Heart left ventricle (tissue), 16 donors: ENCODE measurements around the gene PDCD11. TPM values are rescaled to one million over a fixed set of nuclear protein-coding genes. Genes with fewer than 3 reads are reported as not detected.

Source experiments
- ATAC-seq, 4 donors: fragments of 200-7000 bp; cut with Tn5 transposase; one replicate each; pipeline ENCODE4 v1.9.1; 2020 to 2022; ENCODE audit warnings: moderate library complexity in 4 of 4, mild to moderate bottlenecking in 3 of 4, moderate number of reproducible peaks in 1 of 4
- DNase-seq, 5 donors: peaks; one replicate each; pipeline ENCODE4 v3.0.0-alpha.2; 2020
- H3K27ac ChIP-seq, 12 donors: fragments of 200-600 bp; sonication (generic) in 4 of 12; one replicate each; pipeline versions ENCODE4 v1.5.0 to v1.8.0; 2016 to 2022; ENCODE audit warnings: mild to moderate bottlenecking in 2 of 12
- H3K27me3 ChIP-seq, 9 donors: fragments of 200-600 bp; sonication (generic) in 2 of 9; one replicate each; pipeline versions ENCODE4 v1.5.1 to v1.8.0; 2016 to 2022; ENCODE audit warnings: mild to moderate bottlenecking in 3 of 9
- H3K36me3 ChIP-seq, 9 donors: fragments of 200-600 bp; sonication (generic) in 2 of 9; one replicate each; pipeline versions ENCODE4 v1.5.0 to v1.8.0; 2018 to 2022; ENCODE audit warnings: mild to moderate bottlenecking in 2 of 9
- H3K4me1 ChIP-seq, 12 donors: fragments of 200-600 bp; sonication (generic) in 4 of 12; one replicate each; pipeline versions ENCODE4 v1.5.0 to v1.8.0; 2016 to 2022; ENCODE audit warnings: mild to moderate bottlenecking in 3 of 12
- H3K4me3 ChIP-seq, 12 donors: fragments of 200-600 bp; sonication (generic) in 4 of 12; one replicate each; pipeline versions ENCODE4 v1.5.0 to v1.8.0; 2017 to 2022; ENCODE audit warnings: mild to moderate bottlenecking in 9 of 12, moderate library complexity in 4 of 12
- H3K9me3 ChIP-seq, 12 donors: fragments of 200-600 bp; sonication (generic) in 4 of 12; one replicate each; pipeline versions ENCODE4 v1.5.0 to v1.8.0; 2016 to 2022; ENCODE audit warnings: mild to moderate bottlenecking in 1 of 12
- POLR2A ChIP-seq, 2 donors: fragments of 450-650 bp; IDR thresholded peaks; one replicate each; pipeline ENCODE4 v1.6.1; 2017; ENCODE audit warnings: antibody characterized with exemption in 2 of 2, mild to moderate bottlenecking in 2 of 2, moderate library complexity in 2 of 2
- WGBS, 4 donors: extraction: QIAGEN DNeasy Blood & Tissue Kit in 2 of 4; methylation state at CpG; one replicate each; pipeline versions ENCODE4 v1.1.5 to v1.1.7; 2013 to 2018; 5-methylcytosine and 5-hydroxymethylcytosine counted together
- intact Hi-C, 10 donors: fragments of 100-400 bp; cut with DNase I; formaldehyde crosslinking; loops; one replicate each; pipeline versions ENCODE4 v1.11.1 to v1.14.2; 2022
- polyA plus RNA-seq, 2 donors: library from polyadenylated mRNA; stranded (reverse); fragments of 200-250 nt; gene quantifications; one replicate each; pipeline ENCODE4 v1.2.3, GENCODE V29; 2013
- total RNA-seq, 9 donors: library from RNA; depleted of rRNA in 2 of 9; stranded (reverse); fragments of >200 nt in 2 of 9; fragmentation: NEBNext Ultra II Directional in 3 of 9; extraction: Animal tissue kit (Norgen Biotek cat#: 25700) in 3 of 9; gene quantifications; one replicate each; pipeline versions ENCODE4 v1.1.0 to v1.2.4, GENCODE V29; 2016 to 2023
- TF ChIP-seq, protein P1 (sequence below), 12 donors: fragments of 200-600 bp; sonication (generic) in 4 of 12; IDR thresholded peaks; one replicate each; pipeline versions ENCODE4 v1.5.0 to v1.8.0; 2018 to 2022; ENCODE audit warnings: antibody characterized with exemption in 12 of 12, mild to moderate bottlenecking in 5 of 12
- donor health status: ischemic (EF 13 %, LVEDD 7.1; RV severe dilation, severe dysfunction).
- donor health status: healthy with polysubstance abuse.
- donor health status: DM: no; HTN: yes; CAD: no.
- donor health status: DM: no; HTN: no; CAD: no.
- donor health status: ischemic (EF 25% LVEDD 6.9; RV normal size, moderate dysfunction).
- donor health status: ischemic (EF 25% LVEDD 5.7; RV mildly dilated, moderate dysfunction).
- donor health status: healthy.
- donor health status: DM: yes; HTN: yes; CAD: no.
- donor health status: ischemic (EF 35%, LVEDD 5.7; RV mildly dilated, moderate dysfunction).
- donor health status: nonischemic (EF 11% LVEDD 7.7; RV severe dilation, severe dysfunction).
- donor health status: DM: yes; HTN: yes; CAD: no.
- donor health status: PGD.
- donor health status: ischemic (EF 29% LVEDD 5.4; RV normal size, mild dysfunction).
- donor health status: nonischemic (EF 23%, LVEDD 6.1; RV moderate dilation, normal function).

Gene PDCD11
- total and polyA plus RNA-seq, 11 donors = 8.0 to 17.2 (median 12.1) TPM

DNA sequence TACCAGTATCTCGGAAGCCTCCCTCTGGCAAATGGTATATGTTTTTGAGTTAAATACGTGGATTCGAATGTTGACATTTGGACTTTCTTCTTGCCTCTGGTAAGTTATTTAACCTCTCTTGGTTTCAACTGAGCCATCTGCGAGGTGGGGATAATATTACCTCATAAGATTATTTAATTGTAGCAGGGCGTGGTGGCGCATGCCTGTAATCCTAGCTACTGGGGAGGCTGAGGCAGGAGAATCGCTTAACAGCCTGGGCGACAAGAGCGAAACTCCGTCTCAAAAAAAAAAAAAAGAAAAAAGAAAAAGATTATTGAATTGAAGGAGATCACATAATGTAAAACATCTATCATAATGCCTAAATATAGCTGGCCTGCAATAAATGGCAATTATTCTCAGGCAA, 29.0 kb upstream of the PDCD11 start:
- DNase-seq (no peak), ATAC-seq (peak in 1 of 4 donors; percentile 5)
- TF ChIP-seq POLR2A (IDR thresholded peaks at IDR 0.05) = no peak
- TF ChIP-seq, protein P1, sequence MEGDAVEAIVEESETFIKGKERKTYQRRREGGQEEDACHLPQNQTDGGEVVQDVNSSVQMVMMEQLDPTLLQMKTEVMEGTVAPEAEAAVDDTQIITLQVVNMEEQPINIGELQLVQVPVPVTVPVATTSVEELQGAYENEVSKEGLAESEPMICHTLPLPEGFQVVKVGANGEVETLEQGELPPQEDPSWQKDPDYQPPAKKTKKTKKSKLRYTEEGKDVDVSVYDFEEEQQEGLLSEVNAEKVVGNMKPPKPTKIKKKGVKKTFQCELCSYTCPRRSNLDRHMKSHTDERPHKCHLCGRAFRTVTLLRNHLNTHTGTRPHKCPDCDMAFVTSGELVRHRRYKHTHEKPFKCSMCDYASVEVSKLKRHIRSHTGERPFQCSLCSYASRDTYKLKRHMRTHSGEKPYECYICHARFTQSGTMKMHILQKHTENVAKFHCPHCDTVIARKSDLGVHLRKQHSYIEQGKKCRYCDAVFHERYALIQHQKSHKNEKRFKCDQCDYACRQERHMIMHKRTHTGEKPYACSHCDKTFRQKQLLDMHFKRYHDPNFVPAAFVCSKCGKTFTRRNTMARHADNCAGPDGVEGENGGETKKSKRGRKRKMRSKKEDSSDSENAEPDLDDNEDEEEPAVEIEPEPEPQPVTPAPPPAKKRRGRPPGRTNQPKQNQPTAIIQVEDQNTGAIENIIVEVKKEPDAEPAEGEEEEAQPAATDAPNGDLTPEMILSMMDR (IDR thresholded peaks at IDR 0.05) = no peak
- WGBS, 4 donors = 51 to 66% (median 55%) methylated on average over 10 of the region's 10 CpGs
- H3K9me3 ChIP-seq = no peaks in the 10 kb centered on the region
- peak overlapping the region; percentile 49 to 99 (median 87) for H3K4me3 ChIP-seq
- H3K4me1 ChIP-seq = peaks cover 6 to 25% (median 9%) of the 10 kb centered on the region in 12 donors
- peak overlapping the region; percentile 26 to 95 (median 88) for H3K27ac ChIP-seq
- H3K36me3 ChIP-seq = peaks cover 0 to 2% (median 0%) of the 10 kb centered on the region in 9 donors
- H3K27me3 ChIP-seq = no peaks in the 10 kb centered on the region
- intact Hi-C loops = no loop called here

DNA sequence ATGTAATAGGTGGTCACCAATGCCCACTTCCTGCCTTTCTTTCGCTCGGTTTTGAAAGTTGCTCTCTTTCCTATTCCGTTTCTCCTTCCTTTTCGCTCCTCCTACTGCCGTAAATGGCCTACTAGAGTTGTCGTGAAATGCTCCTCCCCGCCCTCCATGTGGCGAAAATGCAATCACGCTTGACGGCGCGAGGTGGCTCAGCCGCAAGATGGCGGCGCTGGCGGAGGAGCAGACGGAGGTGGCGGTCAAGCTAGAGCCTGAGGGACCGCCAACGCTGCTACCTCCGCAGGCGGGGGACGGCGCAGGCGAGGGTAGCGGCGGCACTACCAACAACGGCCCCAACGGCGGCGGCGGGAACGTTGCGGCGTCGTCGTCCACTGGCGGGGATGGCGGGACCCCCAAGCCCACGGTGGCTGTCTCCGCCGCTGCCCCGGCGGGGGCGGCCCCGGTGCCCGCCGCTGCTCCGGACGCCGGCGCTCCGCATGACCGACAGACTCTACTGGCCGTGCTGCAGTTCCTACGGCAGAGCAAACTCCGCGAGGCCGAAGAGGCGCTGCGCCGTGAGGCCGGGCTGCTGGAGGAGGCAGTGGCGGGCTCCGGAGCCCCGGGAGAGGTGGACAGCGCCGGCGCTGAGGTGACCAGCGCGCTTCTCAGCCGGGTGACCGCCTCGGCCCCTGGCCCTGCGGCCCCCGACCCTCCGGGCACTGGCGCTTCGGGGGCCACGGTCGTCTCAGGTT, 28.5 kb upstream of the PDCD11 start, which contains the start of gene TAF5:
Gene TAF5 (plus strand): TSS at position 195 of the 737 bp plus-strand sequence. CDS start 14 bp downstream, at position 209.
- Histone ChIP-seq H3K4me3 (peak within 1 kb of the TSS; percentile 49 to 99 (median 87)), H3K27me3 (no peaks in the 10 kb centered on the region), H3K9me3 (no peaks in the 10 kb centered on the region), H3K36me3 (peaks cover 0 to 2% (median 0%) of the 10 kb centered on the region in 9 donors), H3K4me1 (peaks cover 6 to 25% (median 9%) of the 10 kb centered on the region in 12 donors), H3K27ac (peak within 1 kb of the TSS; percentile 26 to 95 (median 88))
- DNase-seq (peak; percentile 93 to 95 (median 93)), ATAC-seq (peak; percentile 28 to 92 (median 89))
- TF ChIP-seq POLR2A (IDR thresholded peaks at IDR 0.05) = peak; percentile 23 to 94
- TF ChIP-seq, protein P1 (IDR thresholded peaks at IDR 0.05) = peak in 1 of 12 donors; percentile 15
- intact Hi-C loops = no loop called here
- WGBS, 4 donors = 0 to 1% (median 1%) methylated on average over 34 to 81 of the region's 81 CpGs

DNA sequence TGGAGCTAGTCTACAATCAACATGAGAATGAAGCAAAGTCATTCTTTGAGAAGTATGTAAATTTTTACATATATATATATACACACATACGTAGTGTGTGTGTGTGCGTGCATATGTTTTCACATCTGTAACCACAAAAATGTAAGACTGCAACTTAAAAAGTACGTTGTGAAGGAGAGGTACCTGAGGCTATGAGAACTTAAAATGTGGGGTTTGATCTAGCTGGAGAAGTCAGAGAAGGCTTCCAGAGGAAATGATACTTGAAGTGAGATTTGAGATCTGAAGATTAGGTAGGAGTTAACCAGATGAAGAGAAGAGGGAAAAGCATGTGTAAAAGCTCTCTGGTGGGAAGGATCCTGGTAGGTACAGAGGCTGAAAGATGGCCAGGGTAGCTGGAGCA, 22.9 kb upstream of the PDCD11 start:
- Histone ChIP-seq H3K4me3 (no peak overlapping the region), H3K36me3 (peaks cover 0 to 56% (median 49%) of the 10 kb centered on the region in 9 donors), H3K27me3 (no peaks in the 10 kb centered on the region), H3K9me3 (no peaks in the 10 kb centered on the region), H3K27ac (no peak overlapping the region), H3K4me1 (peaks cover 6 to 21% (median 9%) of the 10 kb centered on the region in 12 donors)
- TF ChIP-seq, protein P1 (IDR thresholded peaks at IDR 0.05) = no peak
- no peak for TF ChIP-seq POLR2A (IDR thresholded peaks at IDR 0.05)
- no peak for ATAC-seq
- 92 to 94% (median 93%) methylated on average over 3 of the region's 3 CpGs for WGBS, 4 donors
- DNase-seq = no peak
- intact Hi-C loops = no loop called here

DNA sequence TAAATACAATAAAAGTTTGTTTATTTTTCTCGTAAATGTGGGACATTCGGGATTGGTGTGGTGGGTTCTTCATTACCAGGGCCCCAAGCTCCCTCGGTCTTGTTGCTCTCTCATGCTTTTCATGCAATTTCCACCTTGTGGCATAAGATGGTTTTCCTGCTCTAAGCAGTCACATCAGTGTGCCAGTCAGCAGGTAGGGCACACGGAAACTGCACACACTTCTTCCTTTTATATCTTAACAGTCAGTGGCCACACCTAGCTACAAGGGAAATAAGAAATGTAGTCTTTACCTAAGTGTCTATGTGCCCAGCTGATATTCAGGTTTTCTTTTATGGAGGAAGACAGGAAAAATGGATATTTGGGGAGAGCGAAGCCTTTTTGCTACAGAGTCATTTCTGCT, 22.2 kb upstream of the PDCD11 start:
- ATAC-seq (no peak), DNase-seq (no peak)
- intact Hi-C loops = no loop called here
- Histone ChIP-seq H3K4me1 (peaks cover 0 to 15% (median 4%) of the 10 kb centered on the region in 12 donors), H3K4me3 (no peak overlapping the region), H3K27ac (no peak overlapping the region), H3K27me3 (no peaks in the 10 kb centered on the region), H3K36me3 (peaks cover 0 to 63% (median 56%) of the 10 kb centered on the region in 9 donors), H3K9me3 (no peaks in the 10 kb centered on the region)
- TF ChIP-seq, protein P1 (IDR thresholded peaks at IDR 0.05) = no peak
- no peak for TF ChIP-seq POLR2A (IDR thresholded peaks at IDR 0.05)
- WGBS, 4 donors = 96 to 97% (median 96%) methylated on average over 5 of the region's 5 CpGs
